ENCODE results near the gene CITED1.

DNA sequence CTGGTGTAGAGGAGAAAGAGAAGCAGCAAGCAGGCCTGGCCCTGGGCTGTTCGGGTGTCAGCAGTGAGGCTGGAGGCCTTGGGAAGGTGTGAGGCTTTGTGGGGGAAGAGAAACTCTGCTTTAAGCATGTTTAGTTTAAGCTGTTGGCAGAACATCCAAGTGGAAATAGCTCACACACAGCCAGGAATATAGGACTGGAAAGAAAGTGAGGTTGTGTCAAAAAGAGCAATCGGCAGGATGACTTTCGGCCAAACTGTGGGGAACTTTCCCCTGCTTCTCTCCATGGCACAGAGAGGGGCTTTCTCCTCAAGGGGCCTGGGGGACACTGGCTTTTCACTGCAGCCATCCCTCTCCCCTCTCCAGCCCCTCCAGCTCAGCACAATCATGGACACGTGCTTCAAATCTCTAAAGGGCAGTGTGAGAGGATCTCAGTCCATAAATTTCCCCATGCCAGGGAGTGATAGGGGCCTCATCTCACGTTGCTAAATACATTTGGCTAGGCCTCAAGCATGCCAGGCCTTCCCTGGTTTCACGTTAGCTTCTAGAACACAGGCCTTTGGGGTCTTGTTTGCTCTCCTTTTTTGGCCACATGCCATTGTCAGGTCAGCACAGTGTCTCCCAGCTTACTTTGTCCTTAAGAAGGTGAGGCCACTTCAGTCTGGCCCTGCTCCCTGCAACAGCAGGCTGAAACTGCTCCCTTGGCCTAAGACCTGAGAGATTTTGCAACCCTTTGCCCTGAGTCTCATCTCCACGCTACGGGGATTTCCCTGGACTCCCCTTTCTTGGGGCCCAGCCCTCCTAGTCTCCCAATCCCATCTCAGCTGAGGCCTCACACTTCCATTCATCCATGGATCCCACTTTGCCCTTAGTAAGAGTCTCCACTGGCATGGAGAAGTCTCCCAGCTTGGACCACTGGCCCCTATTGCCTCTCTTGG is 8.3 kb upstream of the CITED1 start:
- TF ChIP-seq EZH2phosphoT487 (IDR thresholded peaks at IDR 0.05; ENCODE audit: insufficient read depth, low read depth) (no peak), EZH2 (IDR thresholded peaks at IDR 0.05; ENCODE audit: insufficient read depth, poor library complexity, severe bottlenecking) (no peak)
